GM21360 (cell line): ENCODE results near the gene CTDP1.
A peak's percentile ranks its signal among the peaks of the same experiment; 100 is the strongest.

Source experiments
- ATAC-seq: cut with Tn5 transposase; IDR thresholded peaks from one replicate; pipeline ENCODE4 v1.9.1; 2021; ENCODE audit warnings: mild to moderate bottlenecking, moderate library complexity; ENCODE audit not compliant: unreplicated experiment

CTDP1 gene

GRCh38 chr18:79643054-79643984, 36.3 kb upstream of the CTDP1 start:
- ATAC-seq: no peak

- peak; percentile 87 for ATAC-seq
Observed at GRCh38 chr18:79644006-79644665, 35.5 kb upstream of the CTDP1 start.

- no peak for ATAC-seq
Observed at GRCh38 chr18:79644666-79645057, 34.9 kb upstream of the CTDP1 start.

GRCh38 chr18:79645291-79645983, 34.2 kb upstream of the CTDP1 start:
- no peak for ATAC-seq

GRCh38 chr18:79647307-79647706, 32.3 kb upstream of the CTDP1 start:
- ATAC-seq: no peak

- no peak for ATAC-seq
Observed at GRCh38 chr18:79650959-79651358, 28.6 kb upstream of the CTDP1 start.

GRCh38 chr18:79657342-79657996, 22.1 kb upstream of the CTDP1 start:
- ATAC-seq: no peak

- ATAC-seq: no peak
Observed at GRCh38 chr18:79658366-79658765, 21.2 kb upstream of the CTDP1 start.

- no peak for ATAC-seq
Observed at GRCh38 chr18:79659733-79660132, 19.9 kb upstream of the CTDP1 start.

GRCh38 chr18:79662034-79662433, 17.6 kb upstream of the CTDP1 start:
- no peak for ATAC-seq

- no peak for ATAC-seq
Observed at GRCh38 chr18:79662439-79662838, 17.2 kb upstream of the CTDP1 start.

GRCh38 chr18:79664525-79665125, 15.0 kb upstream of the CTDP1 start:
- ATAC-seq: no peak

GRCh38 chr18:79668203-79668602, 11.4 kb upstream of the CTDP1 start:
- ATAC-seq: no peak

- ATAC-seq: no peak
Observed at GRCh38 chr18:79672490-79673276, 6.9 kb upstream of the CTDP1 start.

- ATAC-seq: no peak
Observed at GRCh38 chr18:79677221-79677620, 2.4 kb upstream of the CTDP1 start.

- no peak for ATAC-seq
Observed at GRCh38 chr18:79677840-79678239, 1.8 kb upstream of the CTDP1 start.

GRCh38 chr18:79678665-79679551, 695 bp upstream of the CTDP1 start:
- ATAC-seq: peak; percentile 91

- ATAC-seq: peak; percentile 7
Observed at GRCh38 chr18:79680100-79680879, 687 bp downstream of the CTDP1 start.
